HG03196 (cell line): ENCODE data around the gene KCNK5.

Experiments
- ATAC-seq: cut with Tn5 transposase; IDR thresholded peaks from one replicate; pipeline ENCODE4 v1.9.1; 2021; ENCODE audit not compliant: unreplicated experiment

Gene KCNK5

DNA sequence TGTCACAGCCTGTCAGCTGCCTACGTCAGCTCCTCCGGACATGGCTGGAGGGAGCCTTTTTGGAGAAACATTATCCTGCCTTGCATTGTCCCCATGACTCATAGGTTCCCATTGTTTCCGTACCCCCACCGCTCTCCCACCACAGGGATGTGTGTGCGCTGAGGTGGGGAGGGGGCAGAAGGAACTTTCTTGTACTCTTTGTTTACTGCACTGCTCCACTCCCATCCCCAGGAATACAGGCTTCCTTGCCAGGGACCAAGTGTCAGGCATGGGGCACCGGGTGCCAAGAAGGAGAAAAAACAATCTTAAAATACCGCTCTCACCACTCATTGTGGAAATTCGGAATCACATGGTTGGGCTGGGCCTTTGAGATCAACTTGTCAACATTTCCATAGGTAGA lies 51.0 kb downstream of the KCNK5 start:
- ATAC-seq = no peak

- ATAC-seq = no peak
Observed at GRCh38 chr6:39177130-39177529, 52.1 kb downstream of the KCNK5 start.

GRCh38 chr6:39173270-39173669 lies 56.0 kb downstream of the KCNK5 start:
- no peak for ATAC-seq

GRCh38 chr6:39172377-39172757 lies 56.9 kb downstream of the KCNK5 start:
- no peak for ATAC-seq

GRCh38 chr6:39171489-39172376 lies 57.5 kb downstream of the KCNK5 start:
- no peak for ATAC-seq

- ATAC-seq = no peak
Observed at GRCh38 chr6:39170860-39171259, 58.4 kb downstream of the KCNK5 start.

GRCh38 chr6:39170389-39170788 lies 58.9 kb downstream of the KCNK5 start:
- no peak for ATAC-seq

- ATAC-seq = no peak
Observed at GRCh38 chr6:39169448-39170344, 59.6 kb downstream of the KCNK5 start.

- ATAC-seq = no peak
Observed at GRCh38 chr6:39167866-39168625, 61.2 kb downstream of the KCNK5 start.

DNA sequence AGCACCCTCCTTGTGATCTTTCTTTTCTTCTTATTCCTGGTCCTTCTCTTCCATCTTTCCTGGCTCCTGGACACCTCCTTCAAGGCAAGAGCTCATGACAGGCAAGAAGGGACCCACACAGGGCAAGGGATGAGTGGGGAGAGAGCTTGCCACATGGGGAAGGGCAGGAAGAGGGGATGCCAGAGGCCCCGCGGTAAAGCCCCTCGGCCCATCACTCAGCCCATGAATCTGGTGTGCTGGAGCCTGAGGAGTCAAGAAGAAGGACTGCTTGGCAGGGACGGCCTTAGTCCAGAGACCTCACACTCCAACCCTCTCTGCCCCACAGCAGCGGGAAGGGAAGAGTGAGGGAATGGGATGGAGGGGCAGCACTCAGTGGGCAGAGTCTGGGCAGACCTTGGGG lies 62.0 kb downstream of the KCNK5 start:
- no peak for ATAC-seq

- ATAC-seq = no peak
Observed at GRCh38 chr6:39166912-39167290, 62.4 kb downstream of the KCNK5 start.

DNA sequence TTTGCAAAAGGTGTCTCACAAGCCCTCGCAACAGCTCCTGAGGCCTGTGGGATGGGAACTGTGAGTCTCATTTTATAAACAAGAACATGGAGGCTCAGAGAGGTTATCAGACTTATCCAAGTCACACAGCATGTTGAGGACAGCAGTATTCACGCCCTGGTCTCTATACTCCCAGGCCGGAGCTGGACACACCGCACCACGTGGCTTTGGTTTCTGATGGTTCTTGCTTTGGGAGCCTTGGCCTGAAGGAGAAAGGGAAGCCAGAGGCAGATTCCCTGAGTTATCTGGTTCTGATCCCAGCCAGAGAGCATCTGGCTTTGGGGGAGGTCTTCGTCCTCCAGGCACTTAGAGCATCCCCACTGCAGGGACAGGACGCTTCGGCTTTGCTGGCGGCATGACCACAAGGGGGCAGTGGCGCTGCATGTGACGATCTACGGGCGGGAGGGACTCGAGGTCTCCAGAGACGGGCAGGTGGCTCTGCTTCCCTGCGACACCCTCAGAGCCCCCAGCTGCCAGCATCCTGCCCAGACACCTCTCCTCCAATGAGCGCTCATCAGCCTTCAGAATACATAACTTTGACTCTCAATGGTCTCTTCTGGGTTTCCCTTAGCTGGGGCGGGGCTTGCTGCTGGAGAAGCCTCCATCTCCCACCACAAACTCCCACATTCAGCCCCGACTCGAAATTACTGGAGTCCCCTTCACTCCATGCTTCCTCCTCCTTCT lies 62.9 kb downstream of the KCNK5 start:
- ATAC-seq = no peak

DNA sequence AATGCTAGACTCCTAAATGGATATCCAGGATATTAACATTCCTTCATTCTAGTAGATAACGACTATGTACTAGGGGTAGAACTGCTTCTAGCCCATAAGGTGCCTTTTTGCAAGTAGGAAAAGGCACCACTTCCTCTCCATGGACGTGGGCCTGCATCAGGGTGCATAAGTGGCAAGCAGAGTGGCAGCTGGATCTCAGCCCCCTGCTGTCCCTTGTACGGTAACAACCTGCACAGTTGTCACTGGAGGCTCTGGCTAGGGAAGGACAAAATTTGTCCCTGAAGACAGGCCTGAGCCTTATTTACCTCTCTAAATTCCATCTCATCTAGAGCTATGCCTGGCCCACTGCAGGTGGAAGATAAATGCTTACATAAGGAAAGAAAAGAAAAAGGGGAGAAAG lies 71.8 kb downstream of the KCNK5 start:
- ATAC-seq = no peak

DNA sequence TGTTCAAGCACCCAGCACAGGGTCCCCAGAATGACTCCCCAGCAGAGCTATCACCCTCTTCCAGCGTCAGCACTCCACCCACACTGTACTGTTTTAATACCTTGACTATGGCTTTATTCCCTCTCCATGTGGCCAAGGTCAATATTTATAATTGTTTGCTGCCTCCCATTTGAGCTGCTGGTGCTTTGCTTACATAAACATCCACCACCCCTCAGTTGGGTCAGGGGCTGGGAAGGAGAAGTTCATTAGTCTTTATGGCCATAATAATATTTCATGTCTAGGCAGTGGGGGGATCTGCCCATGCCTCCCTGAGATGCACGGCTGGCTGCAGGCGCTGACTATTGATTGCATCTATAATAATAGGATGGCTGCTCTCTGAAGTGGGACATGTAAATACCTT lies 72.5 kb downstream of the KCNK5 start:
- ATAC-seq = no peak

GRCh38 chr6:39154705-39155104 lies 74.6 kb downstream of the KCNK5 start:
- ATAC-seq = no peak

- ATAC-seq = no peak
Observed at GRCh38 chr6:39153766-39154397, 75.4 kb downstream of the KCNK5 start.

GRCh38 chr6:39152262-39152661 lies 77.0 kb downstream of the KCNK5 start:
- ATAC-seq = no peak

DNA sequence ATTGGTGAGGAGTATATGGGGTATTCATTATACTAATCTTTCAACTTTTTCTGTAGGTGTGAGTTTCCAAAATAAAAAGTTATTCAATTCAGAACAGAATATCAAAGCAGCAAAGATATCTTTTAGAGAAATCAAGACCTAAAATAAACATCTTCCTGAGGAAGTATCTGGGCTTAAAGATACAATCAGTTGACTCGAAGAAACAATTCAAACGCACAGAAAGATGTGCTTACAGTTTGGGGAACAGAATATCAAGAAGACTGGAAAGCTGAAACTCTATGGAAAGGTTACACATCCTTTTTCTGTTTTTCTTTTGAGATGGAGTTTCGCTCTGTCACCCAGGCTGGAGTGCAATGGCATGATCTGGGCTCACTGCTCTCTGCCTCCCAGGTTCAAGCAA lies 78.1 kb downstream of the KCNK5 start:
- no peak for ATAC-seq

- no peak for ATAC-seq
Observed at GRCh38 chr6:39144481-39145173, 84.6 kb downstream of the KCNK5 start.
